Measurements from ENCODE around the gene KCTD18. TPM values are rescaled to one million over a fixed set of nuclear protein-coding genes. Genes with fewer than 3 reads are reported as not detected.
A peak's percentile ranks its signal among the peaks of the same experiment; 100 is the strongest.

Gene KCTD18
- polyA plus RNA-seq, 6 donors from 2014 or later = 18.9 to 26.2 (median 22.5) TPM

DNA sequence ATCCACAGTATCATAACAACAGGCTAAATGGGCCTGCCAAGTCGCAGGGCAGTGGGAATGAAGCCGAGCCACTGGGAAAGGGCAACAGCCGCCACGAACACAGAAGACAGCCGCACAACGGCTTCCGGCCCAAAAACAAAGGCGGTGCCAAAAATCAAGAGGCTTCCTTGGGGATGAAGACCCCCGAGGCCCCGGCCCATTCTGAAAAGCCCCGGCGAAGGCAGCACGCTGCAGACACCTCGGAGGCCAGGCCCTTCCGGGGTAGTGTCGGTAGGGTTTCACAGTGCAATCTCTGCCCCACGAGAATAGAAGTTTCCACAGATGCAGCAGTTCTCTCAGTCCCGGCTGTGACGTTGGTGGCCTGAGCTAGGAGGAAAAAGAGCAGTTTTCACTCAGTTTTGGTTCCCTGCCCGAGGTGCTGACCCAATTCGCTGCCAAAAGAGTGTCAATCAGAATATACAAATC, 32.2 kb downstream of the KCTD18 start:
- no peak overlapping the region for H3K27ac Mint-ChIP-seq
- no peak overlapping the region for H3K4me3 Mint-ChIP-seq
- DNase-seq (no peak), ATAC-seq (ENCODE audit: low read depth in 2 of 2) (no peak)
- no peaks in the 10 kb centered on the region for H3K9me3 Mint-ChIP-seq
- no peaks in the 10 kb centered on the region for H3K36me3 Mint-ChIP-seq
- peaks cover 0 to 5% (median 3%) of the 10 kb centered on the region in 3 donors for H3K4me1 Mint-ChIP-seq
- H3K27me3 Mint-ChIP-seq = no peaks in the 10 kb centered on the region

DNA sequence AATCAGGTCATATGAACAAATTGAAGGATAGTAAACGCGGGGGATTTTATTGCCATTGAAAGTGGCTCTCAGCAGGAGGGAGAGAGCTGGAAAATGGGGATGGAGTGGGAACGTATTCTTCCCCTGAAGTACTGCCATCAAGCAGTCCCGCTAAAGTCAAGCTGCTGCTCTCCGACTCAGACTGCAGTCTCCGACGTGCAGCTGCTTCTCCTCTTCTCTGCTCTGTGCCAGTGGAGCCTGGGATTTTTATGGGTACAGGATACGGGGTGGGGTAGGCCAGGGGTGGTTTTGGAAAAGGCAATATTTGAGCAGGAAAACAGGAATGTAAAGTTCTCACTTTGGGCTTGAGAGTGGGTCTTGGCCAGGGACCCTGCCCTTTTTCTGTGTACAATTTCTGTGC, 33.0 kb downstream of the KCTD18 start:
- no peaks in the 10 kb centered on the region for H3K36me3 Mint-ChIP-seq
- no peak overlapping the region for H3K4me3 Mint-ChIP-seq
- peaks cover 0 to 5% (median 3%) of the 10 kb centered on the region in 3 donors for H3K4me1 Mint-ChIP-seq
- H3K27ac Mint-ChIP-seq = peak overlapping the region in 1 of 6 donors; percentile 17
- DNase-seq (no peak), ATAC-seq (ENCODE audit: low read depth in 2 of 2) (no peak)
- H3K9me3 Mint-ChIP-seq = no peaks in the 10 kb centered on the region
- no peaks in the 10 kb centered on the region for H3K27me3 Mint-ChIP-seq

DNA sequence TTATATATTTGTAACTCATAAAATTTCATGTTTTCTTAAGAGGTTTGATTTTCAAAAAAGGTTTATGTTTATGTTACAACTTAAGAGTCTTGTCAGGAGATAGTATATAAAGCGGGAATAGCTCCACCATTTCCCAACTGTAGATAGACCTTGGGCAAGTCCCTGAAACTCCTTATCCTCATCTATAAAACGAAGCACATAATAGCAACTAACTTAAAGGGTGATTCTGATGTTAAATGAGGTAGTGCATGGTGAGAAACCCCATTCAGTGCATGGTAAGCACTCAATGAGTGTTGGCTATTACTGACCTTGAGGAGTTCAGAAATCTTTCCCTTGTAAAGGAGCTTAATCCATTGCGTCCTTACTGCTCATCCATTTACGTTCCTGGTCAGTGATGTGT, 34.1 kb downstream of the KCTD18 start:
- Mint-ChIP-seq H3K9me3 (no peaks in the 10 kb centered on the region), H3K4me1 (peaks cover 6 to 10% (median 6%) of the 10 kb centered on the region in 3 donors), H3K27ac (no peak overlapping the region), H3K27me3 (no peaks in the 10 kb centered on the region), H3K36me3 (no peaks in the 10 kb centered on the region), H3K4me3 (no peak overlapping the region)
- DNase-seq (no peak), ATAC-seq (ENCODE audit: low read depth in 2 of 2) (no peak)

DNA sequence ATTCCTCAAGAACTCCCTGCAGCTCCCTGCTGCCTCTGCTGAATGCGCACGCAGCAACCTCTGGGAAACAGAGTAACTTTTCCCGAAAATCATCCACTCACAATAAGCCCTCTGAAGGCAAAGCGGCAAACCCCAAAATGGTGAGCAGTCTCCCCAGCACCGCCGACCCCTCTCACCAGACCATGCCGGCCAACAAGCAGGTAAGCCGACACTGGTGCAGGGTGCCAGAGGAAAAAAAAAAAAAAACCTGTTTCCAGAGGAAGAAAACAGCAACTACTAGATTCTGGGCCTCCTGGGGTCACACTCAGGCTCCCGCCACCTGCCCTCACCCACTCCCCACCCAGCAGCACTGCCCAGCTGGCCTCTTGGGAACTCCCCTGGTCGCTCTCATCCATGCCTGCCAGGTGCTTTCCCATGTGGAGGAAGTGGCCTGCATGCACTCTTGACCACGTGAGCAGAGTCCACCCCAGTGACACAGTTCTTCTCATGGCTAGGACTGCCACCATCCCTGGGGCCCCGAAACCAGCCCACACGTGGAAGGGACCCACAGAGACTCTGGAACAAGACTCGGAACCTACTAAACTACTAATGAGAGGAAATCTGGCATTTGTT, 36.9 kb downstream of the KCTD18 start:
- H3K27ac Mint-ChIP-seq = peak overlapping the region in 1 of 6 donors; percentile 32
- no peak for DNase-seq
- H3K4me1 Mint-ChIP-seq = peaks cover 6 to 20% (median 17%) of the 10 kb centered on the region in 3 donors
- no peak overlapping the region for H3K4me3 Mint-ChIP-seq
- no peaks in the 10 kb centered on the region for H3K9me3 Mint-ChIP-seq
- H3K36me3 Mint-ChIP-seq = no peaks in the 10 kb centered on the region
- no peak for ATAC-seq (ENCODE audit: low read depth in 2 of 2)
- H3K27me3 Mint-ChIP-seq = no peaks in the 10 kb centered on the region

DNA sequence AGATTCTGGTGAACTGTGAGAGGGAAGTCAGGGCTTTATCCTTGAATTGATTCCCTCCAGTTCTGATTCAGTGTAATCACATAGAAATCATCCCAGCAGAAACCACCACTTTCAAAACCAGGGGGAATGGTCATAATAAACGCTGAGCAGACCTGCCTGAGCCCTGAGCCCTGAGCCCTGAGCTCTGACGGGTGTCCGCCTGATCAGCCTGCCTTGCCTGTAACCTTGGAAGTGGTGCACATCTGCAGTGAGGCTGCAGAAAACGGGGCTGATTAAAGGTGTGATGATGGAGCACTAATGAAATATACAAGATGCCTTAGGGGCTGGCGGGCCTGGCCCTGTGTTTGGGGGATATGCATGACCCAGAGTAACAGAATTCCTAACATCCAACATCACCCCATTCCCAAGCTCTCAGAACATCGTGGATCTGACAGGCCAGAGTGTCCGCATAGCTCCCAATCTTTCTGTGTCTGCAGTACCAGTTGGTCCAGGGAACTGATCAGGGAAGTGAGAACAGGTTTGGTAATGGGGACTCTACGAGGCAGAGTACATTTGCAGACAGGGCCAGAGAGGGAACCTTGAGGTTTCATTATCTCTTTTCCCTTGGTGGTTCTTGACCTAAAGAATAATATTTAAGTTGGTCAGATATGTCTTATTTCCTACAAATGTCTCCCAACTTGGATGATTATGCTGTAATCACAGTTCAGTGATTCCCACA, 37.8 kb downstream of the KCTD18 start:
- Mint-ChIP-seq H3K4me3 (no peak overlapping the region), H3K4me1 (peaks cover 10 to 26% (median 24%) of the 10 kb centered on the region in 3 donors), H3K9me3 (no peaks in the 10 kb centered on the region), H3K36me3 (no peaks in the 10 kb centered on the region), H3K27ac (no peak overlapping the region), H3K27me3 (no peaks in the 10 kb centered on the region)
- no peak for DNase-seq
- ATAC-seq (ENCODE audit: low read depth in 2 of 2) = no peak

DNA sequence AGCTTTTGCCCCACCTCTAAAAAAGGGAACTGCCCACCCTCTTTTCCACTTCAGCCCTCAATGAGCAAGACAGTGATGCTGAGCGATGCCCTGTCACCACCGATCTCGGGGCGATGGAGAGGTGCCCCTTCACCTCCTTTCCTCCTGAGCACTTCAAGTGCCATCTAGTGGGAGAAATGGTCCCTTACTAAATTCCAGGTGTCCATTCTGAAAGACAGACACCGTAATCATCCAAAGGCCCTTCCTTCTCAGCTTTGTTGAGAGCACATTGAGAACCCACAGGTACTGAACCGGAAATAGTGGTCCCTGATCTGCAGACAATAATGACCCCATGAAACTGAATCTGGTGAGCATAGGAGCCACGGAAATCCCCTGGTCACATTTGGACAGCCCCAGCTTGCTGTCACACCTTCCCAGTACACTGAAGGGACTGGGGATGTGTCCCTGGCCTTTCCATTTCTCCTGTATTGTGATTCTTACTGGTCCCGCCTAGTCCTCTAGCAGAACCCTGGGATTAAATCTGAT, 38.5 kb downstream of the KCTD18 start:
- no peaks in the 10 kb centered on the region for H3K36me3 Mint-ChIP-seq
- H3K27me3 Mint-ChIP-seq = no peaks in the 10 kb centered on the region
- H3K4me3 Mint-ChIP-seq = peak overlapping the region in 5 of 8 donors; percentile 7 to 72 (median 48)
- H3K4me1 Mint-ChIP-seq = peaks cover 15 to 31% (median 28%) of the 10 kb centered on the region in 3 donors
- H3K9me3 Mint-ChIP-seq = no peaks in the 10 kb centered on the region
- DNase-seq (peak; percentile 45), ATAC-seq (ENCODE audit: low read depth in 2 of 2) (peak; percentile 68 to 75)
- H3K27ac Mint-ChIP-seq = peak overlapping the region in 2 of 6 donors; percentile 2 to 49

DNA sequence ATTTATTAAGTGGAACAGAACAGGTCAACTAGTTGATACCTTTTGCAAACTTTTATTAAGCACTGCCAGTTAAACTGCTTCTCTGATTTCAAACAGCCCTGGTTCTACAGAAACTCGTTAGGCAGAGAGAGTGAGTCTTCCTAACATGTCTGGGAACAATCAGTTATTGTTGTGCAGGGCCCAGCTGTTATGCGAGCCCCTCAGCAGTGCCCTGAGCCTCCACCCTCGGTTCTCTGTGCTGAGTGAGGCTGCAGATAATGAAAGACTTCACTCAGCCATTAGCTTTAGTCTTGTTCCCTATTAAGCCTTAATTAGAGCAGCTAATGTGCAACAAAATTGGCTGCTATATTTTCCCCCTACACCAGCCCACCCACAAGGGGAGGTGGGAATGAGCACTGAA, 39.6 kb downstream of the KCTD18 start:
- no peak for DNase-seq
- no peak for ATAC-seq (ENCODE audit: low read depth in 2 of 2)
- H3K4me3 Mint-ChIP-seq = no peak overlapping the region
- peak overlapping the region in 2 of 6 donors; percentile 30 to 61 for H3K27ac Mint-ChIP-seq
- no peaks in the 10 kb centered on the region for H3K36me3 Mint-ChIP-seq
- no peaks in the 10 kb centered on the region for H3K27me3 Mint-ChIP-seq
- no peaks in the 10 kb centered on the region for H3K9me3 Mint-ChIP-seq
- H3K4me1 Mint-ChIP-seq = peaks cover 19 to 39% (median 31%) of the 10 kb centered on the region in 3 donors

DNA sequence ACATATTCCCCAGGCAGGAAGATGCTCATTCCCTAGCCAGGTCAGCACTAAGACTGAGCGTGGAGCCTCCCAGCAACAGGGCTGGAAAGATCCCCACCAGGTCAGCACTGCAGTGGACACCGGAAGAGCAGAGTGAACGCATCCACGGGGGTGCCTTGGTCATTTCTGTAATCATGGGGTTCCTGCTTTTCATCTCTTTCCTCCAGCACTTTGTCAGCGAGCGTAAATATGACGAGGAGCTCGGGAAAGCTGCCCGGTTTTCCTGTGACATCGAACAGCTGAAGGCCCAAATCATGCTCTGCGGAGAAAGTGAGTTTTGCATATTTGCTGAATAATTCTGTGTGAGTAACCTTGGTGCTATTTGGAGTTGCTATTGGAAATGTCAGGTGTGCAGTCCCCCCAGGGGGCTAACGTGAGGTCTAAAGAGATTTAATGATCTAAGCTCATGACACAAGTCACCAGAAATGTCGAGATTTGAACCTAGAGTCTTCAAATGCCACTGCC, 40.1 kb downstream of the KCTD18 start:
- ATAC-seq (ENCODE audit: low read depth in 2 of 2) = no peak
- no peak for DNase-seq
- no peak overlapping the region for H3K27ac Mint-ChIP-seq
- no peaks in the 10 kb centered on the region for H3K9me3 Mint-ChIP-seq
- no peaks in the 10 kb centered on the region for H3K27me3 Mint-ChIP-seq
- H3K36me3 Mint-ChIP-seq = no peaks in the 10 kb centered on the region
- H3K4me1 Mint-ChIP-seq = peaks cover 23 to 39% (median 31%) of the 10 kb centered on the region in 3 donors
- no peak overlapping the region for H3K4me3 Mint-ChIP-seq

DNA sequence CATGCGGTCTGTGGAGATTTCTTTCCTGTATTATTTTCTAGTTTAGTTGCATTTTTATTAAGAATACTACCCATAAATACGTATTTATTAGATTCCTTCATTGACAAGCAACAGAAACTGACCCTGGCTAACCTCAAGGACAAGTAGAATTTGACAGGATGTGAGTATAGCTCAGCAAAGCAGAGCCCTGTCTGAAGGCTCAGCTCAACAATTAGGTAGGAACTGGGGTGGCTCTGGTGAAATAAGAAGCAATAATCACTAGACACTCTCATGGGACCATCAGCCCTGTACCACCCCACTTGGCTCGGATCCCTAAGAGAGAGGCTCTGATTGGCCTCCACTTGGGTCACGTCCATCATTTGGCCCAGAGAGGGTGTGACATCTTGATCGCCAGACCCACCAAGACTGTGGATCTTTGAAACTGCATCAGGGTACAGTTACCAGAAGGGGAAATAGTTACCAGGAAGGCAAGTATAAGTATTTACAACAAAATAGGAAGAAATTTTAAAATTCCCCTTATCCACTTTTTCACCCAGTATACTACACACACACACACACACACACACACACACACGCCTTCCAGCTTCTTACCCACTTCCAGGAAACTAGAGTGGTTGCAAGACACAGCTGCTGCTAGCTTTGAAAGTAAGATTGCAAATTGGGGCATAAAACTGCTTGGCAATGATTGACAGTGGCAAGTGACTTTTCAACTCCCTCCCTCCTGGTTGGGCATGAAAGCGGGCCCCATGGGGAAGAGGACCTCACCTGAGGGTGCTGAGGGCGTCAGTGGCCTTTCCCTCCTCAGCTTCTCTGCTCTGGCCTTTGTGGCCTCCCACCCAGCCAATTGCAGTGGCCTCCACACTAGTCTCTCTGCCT, 41.8 kb downstream of the KCTD18 start:
- H3K27me3 Mint-ChIP-seq = no peaks in the 10 kb centered on the region
- H3K27ac Mint-ChIP-seq = peak overlapping the region in 2 of 6 donors; percentile 73 to 77
- ATAC-seq (ENCODE audit: low read depth in 2 of 2) (no peak), DNase-seq (no peak)
- H3K4me3 Mint-ChIP-seq = no peak overlapping the region
- H3K36me3 Mint-ChIP-seq = no peaks in the 10 kb centered on the region
- H3K4me1 Mint-ChIP-seq = peaks cover 30 to 45% (median 36%) of the 10 kb centered on the region in 3 donors
- H3K9me3 Mint-ChIP-seq = no peaks in the 10 kb centered on the region

DNA sequence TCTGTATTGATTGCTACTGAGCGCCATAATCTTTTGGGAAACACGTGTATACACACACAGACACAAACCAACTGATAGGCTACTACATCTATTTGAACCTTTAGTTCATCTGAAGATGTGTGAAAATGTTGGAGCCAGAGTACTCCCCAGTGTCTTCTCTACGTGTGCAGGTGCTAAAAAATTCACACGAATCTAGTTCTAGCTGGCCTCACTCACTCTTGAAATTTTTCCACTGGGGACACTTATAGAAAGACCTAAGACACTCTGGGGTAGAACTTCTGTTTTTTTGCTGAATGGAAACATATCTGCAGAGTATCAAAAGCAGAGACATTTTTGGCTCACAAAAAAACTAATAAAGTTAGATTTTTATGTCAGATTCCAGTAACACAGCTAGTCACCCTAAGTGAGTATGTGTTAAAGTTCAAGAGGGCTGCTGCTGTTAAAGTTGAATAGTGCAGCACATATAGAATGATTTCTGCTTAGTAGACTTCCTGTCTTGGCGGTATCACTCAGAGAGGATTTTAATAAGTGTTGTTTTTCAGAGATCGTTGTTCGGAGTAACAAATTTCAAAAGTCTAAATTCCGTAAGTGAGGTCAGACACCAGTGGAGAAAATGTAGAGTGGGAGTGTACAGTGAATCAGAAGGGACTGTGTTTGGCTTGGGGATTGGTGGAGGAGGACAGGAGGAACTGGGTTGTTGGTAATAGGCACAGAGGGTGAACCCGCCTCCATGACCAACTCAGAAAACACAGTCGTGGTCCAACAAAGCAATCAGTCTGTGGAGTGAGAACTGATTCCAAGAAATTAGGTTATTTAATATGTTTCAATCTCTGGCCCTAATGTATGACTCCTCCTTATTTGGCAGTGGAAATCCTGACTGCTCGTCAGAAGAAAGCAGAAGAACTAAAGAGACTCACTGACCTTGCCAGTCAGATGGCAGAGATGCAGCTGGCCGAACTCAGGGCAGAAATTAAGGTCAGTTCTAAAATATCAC, 43.1 kb downstream of the KCTD18 start:
- peak; percentile 51 to 57 for ATAC-seq (ENCODE audit: low read depth in 2 of 2)
- no peak for DNase-seq
- H3K4me1 Mint-ChIP-seq = peaks cover 32 to 48% (median 35%) of the 10 kb centered on the region in 3 donors
- peak overlapping the region in 7 of 8 donors; percentile 0 to 83 (median 38) for H3K4me3 Mint-ChIP-seq
- peak overlapping the region in 4 of 6 donors; percentile 9 to 81 (median 24) for H3K27ac Mint-ChIP-seq
- H3K27me3 Mint-ChIP-seq = no peaks in the 10 kb centered on the region
- H3K9me3 Mint-ChIP-seq = no peaks in the 10 kb centered on the region
- H3K36me3 Mint-ChIP-seq = no peaks in the 10 kb centered on the region

DNA sequence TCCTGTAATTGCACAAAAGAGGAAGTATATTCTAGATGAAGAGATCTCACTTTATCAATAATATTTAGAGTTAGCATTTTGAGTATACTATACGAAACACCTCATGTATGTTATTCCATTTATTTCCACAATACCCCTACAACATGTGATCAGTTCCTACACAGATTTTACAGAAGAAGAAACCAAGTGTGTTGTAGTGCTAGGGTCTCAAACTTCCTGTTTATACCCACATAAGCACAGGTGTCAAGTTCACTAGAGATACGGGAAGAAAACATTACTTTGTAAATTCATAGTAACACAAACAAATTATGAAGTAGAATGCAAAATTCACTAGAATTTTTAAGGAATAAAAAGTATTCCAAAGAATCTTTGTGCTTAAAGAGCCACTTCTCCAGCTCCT, 46.4 kb downstream of the KCTD18 start:
- ATAC-seq (ENCODE audit: low read depth in 2 of 2) = peak; percentile 60 to 72
- Mint-ChIP-seq H3K4me1 (peaks cover 19 to 36% (median 26%) of the 10 kb centered on the region in 3 donors), H3K36me3 (no peaks in the 10 kb centered on the region), H3K27ac (peak overlapping the region in 1 of 6 donors; percentile 57), H3K9me3 (no peaks in the 10 kb centered on the region), H3K4me3 (no peak overlapping the region), H3K27me3 (no peaks in the 10 kb centered on the region)
- DNase-seq = no peak
